Neural cell (in vitro differentiated cells): ENCODE results near the gene RAB3C. TPM values are rescaled to one million over a fixed set of nuclear protein-coding genes. Genes with fewer than 3 reads are reported as not detected.

Experiments
- H2AFZ ChIP-seq: fragments of 200-600, 300-800 bp; sonication (generic), shearing (Covaris generic); 2 replicates; pipeline ENCODE4 v1.6.0; 2014; ENCODE audit warnings: low read depth, mild to moderate bottlenecking, antibody characterized with exemption, low read length, moderate library complexity
- H3F3A ChIP-seq: fragments of 200-600 bp; shearing (Covaris generic); 2 replicates; pipeline ENCODE4 v1.6.1; 2016; ENCODE audit warnings: mild to moderate bottlenecking, moderate library complexity, mixed read lengths, antibody characterized with exemption, low read length; ENCODE audit not compliant: insufficient read depth, poor library complexity, severe bottlenecking
- H3K27ac ChIP-seq: fragments of 200-600, 300-800 bp; sonication (generic), shearing (Covaris generic); 2 replicates; pipeline ENCODE4 v1.5.1; 2014; ENCODE audit warnings: mild to moderate bottlenecking, low read length, moderate library complexity
- H3K27me3 ChIP-seq: fragments of 300-800, 200-600 bp; sonication (generic), shearing (Covaris generic); 2 replicates; pipeline ENCODE4 v1.6.0; 2014; ENCODE audit warnings: mild to moderate bottlenecking, low read depth, low read length, moderate library complexity; ENCODE audit not compliant: insufficient read depth
- H3K36me3 ChIP-seq: fragments of 300-800, 200-600 bp; sonication (generic), shearing (Covaris generic); 2 replicates; pipeline ENCODE4 v1.5.1; 2014; ENCODE audit warnings: mild to moderate bottlenecking, antibody characterized with exemption, low read length, moderate library complexity; ENCODE audit not compliant: insufficient read depth
- H3K4me2 ChIP-seq: fragments of 300-800, 200-600 bp; sonication (generic), shearing (Covaris generic); 2 replicates; pipeline ENCODE4 v1.6.0; 2014; ENCODE audit warnings: mild to moderate bottlenecking, low read length
- H3K4me3 ChIP-seq: fragments of 300-800, 200-600 bp; sonication (generic), shearing (Covaris generic); 2 replicates; pipeline ENCODE4 v1.5.1; 2014; ENCODE audit warnings: mild to moderate bottlenecking, low read length, moderate library complexity
- H3K79me2 ChIP-seq: fragments of 200-600 bp; shearing (Covaris generic); replicated peaks from 2 replicates; pipeline ENCODE4 v1.6.0; 2014; ENCODE audit warnings: mild to moderate bottlenecking, low read length, moderate library complexity; ENCODE audit not compliant: insufficient read depth
- H3K9ac ChIP-seq: fragments of 300-800, 200-600 bp; sonication (generic), shearing (Covaris generic); 2 replicates; pipeline ENCODE4 v1.6.1; 2016; ENCODE audit warnings: mild to moderate bottlenecking, low read length, mixed read lengths
- H3K9me2 ChIP-seq: fragments of 200-600 bp; shearing (Covaris generic); 2 replicates; pipeline ENCODE4 v1.6.1; 2016; ENCODE audit warnings: mild to moderate bottlenecking, low read length, mixed read lengths; ENCODE audit not compliant: insufficient read depth
- H3K9me3 ChIP-seq: fragments of 200-600, 300-800 bp; sonication (generic), shearing (Covaris generic); 2 replicates; pipeline ENCODE4 v1.6.1; 2016; ENCODE audit warnings: mild to moderate bottlenecking, mixed run types, low read length, moderate library complexity, mixed read lengths
- H4K20me1 ChIP-seq: fragments of 200-600 bp; shearing (Covaris generic); 2 replicates; pipeline ENCODE4 v1.6.1; 2016; ENCODE audit warnings: mild to moderate bottlenecking, mixed run types; ENCODE audit not compliant: insufficient read depth
- EP300 ChIP-seq: fragments of 450-650 bp; conservative IDR thresholded peaks from 2 replicates; pipeline ENCODE4 v1.6.1; 2014; ENCODE audit warnings: antibody characterized with exemption, mild to moderate bottlenecking, moderate library complexity; ENCODE audit not compliant: poor library complexity, severe bottlenecking
- EZH2 ChIP-seq: fragments of 200-600, 300-800 bp; shearing (Covaris generic), sonication (generic); IDR thresholded peaks from 2 replicates; pipeline ENCODE4 v1.6.1; 2014; ENCODE audit warnings: antibody characterized with exemption, low read length, borderline replicate concordance, mild to moderate bottlenecking; ENCODE audit not compliant: insufficient read depth, poor library complexity, severe bottlenecking
- MXI1 ChIP-seq: fragments of 450-650 bp; conservative IDR thresholded peaks from 2 replicates; pipeline ENCODE4 v1.6.1; 2014; ENCODE audit warnings: antibody characterized with exemption, mild to moderate bottlenecking; ENCODE audit not compliant: poor library complexity, severe bottlenecking
- POLR2AphosphoS5 ChIP-seq: IDR thresholded peaks from 2 replicates; pipeline ENCODE4 v1.6.1; 2012
- RAD21 ChIP-seq: fragments of 450-650 bp; conservative IDR thresholded peaks from 2 replicates; pipeline ENCODE4 v1.6.1; 2014; ENCODE audit warnings: antibody characterized with exemption, mild to moderate bottlenecking, moderate library complexity
- SMC3 ChIP-seq: fragments of 450-650 bp; conservative IDR thresholded peaks from 2 replicates; pipeline ENCODE4 v1.6.1; 2014; ENCODE audit warnings: antibody characterized with exemption, mild to moderate bottlenecking, moderate library complexity; ENCODE audit not compliant: poor library complexity
- TAF1 ChIP-seq: IDR thresholded peaks from 2 replicates; pipeline ENCODE4 v1.6.1; 2012; ENCODE audit warnings: low read depth
- polyA plus RNA-seq: library from polyadenylated mRNA; depleted of rRNA; stranded (reverse); fragments of >200 nt; gene quantifications from 2 replicates; pipeline ENCODE4 v1.2.3, GENCODE V29; 2014
- TF ChIP-seq, protein P1 (sequence below): fragments of 450-650 bp; IDR thresholded peaks from 2 replicates; pipeline ENCODE4 v1.5.1; 2014; ENCODE audit warnings: antibody characterized with exemption, mild to moderate bottlenecking, moderate library complexity; ENCODE audit not compliant: poor library complexity, severe bottlenecking
- TF ChIP-seq, protein P2 (sequence below): IDR thresholded peaks from 2 replicates; pipeline ENCODE4 v1.6.1; 2012; ENCODE audit warnings: borderline replicate concordance

The RAB3C gene
- polyA plus RNA-seq, 1 donor from 2014 or later = 94.3 TPM

DNA sequence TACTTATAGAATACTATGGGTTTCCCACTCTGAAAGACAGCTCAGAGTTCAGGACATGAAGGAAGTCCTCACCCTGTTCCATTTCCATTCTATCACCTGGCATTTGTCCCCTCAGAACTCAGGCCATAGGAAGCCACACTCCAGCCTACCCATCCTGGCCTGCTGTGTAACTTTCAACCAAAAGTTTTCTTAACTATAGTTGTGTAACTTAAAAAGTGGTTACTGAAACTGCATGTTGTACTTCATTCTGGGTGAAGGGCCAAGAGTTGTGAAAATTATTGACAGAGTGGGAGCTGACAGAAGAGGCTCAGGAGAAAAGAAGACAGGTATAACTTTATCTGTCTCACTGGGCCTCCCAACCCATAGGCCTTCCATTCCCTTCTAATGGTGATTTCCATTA is 212.5 kb downstream of the RAB3C start:
- H3K4me2 ChIP-seq = no peak overlapping the region
- H3K9me3 ChIP-seq = no peaks in the 10 kb centered on the region
- no peaks in the 10 kb centered on the region for H4K20me1 ChIP-seq
- H3K4me3 ChIP-seq = no peak overlapping the region
- H3K9ac ChIP-seq = no peak overlapping the region
- no peaks in the 10 kb centered on the region for H3K79me2 ChIP-seq
- H2AFZ ChIP-seq = no peak overlapping the region
- TF ChIP-seq, protein P1, sequence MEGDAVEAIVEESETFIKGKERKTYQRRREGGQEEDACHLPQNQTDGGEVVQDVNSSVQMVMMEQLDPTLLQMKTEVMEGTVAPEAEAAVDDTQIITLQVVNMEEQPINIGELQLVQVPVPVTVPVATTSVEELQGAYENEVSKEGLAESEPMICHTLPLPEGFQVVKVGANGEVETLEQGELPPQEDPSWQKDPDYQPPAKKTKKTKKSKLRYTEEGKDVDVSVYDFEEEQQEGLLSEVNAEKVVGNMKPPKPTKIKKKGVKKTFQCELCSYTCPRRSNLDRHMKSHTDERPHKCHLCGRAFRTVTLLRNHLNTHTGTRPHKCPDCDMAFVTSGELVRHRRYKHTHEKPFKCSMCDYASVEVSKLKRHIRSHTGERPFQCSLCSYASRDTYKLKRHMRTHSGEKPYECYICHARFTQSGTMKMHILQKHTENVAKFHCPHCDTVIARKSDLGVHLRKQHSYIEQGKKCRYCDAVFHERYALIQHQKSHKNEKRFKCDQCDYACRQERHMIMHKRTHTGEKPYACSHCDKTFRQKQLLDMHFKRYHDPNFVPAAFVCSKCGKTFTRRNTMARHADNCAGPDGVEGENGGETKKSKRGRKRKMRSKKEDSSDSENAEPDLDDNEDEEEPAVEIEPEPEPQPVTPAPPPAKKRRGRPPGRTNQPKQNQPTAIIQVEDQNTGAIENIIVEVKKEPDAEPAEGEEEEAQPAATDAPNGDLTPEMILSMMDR = no peak
- TF ChIP-seq POLR2AphosphoS5 = no peak
- TF ChIP-seq, protein P2, sequence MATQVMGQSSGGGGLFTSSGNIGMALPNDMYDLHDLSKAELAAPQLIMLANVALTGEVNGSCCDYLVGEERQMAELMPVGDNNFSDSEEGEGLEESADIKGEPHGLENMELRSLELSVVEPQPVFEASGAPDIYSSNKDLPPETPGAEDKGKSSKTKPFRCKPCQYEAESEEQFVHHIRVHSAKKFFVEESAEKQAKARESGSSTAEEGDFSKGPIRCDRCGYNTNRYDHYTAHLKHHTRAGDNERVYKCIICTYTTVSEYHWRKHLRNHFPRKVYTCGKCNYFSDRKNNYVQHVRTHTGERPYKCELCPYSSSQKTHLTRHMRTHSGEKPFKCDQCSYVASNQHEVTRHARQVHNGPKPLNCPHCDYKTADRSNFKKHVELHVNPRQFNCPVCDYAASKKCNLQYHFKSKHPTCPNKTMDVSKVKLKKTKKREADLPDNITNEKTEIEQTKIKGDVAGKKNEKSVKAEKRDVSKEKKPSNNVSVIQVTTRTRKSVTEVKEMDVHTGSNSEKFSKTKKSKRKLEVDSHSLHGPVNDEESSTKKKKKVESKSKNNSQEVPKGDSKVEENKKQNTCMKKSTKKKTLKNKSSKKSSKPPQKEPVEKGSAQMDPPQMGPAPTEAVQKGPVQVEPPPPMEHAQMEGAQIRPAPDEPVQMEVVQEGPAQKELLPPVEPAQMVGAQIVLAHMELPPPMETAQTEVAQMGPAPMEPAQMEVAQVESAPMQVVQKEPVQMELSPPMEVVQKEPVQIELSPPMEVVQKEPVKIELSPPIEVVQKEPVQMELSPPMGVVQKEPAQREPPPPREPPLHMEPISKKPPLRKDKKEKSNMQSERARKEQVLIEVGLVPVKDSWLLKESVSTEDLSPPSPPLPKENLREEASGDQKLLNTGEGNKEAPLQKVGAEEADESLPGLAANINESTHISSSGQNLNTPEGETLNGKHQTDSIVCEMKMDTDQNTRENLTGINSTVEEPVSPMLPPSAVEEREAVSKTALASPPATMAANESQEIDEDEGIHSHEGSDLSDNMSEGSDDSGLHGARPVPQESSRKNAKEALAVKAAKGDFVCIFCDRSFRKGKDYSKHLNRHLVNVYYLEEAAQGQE = no peak
- TF ChIP-seq SMC3 = no peak
- TF ChIP-seq RAD21 = no peak
- TF ChIP-seq TAF1 = no peak
- TF ChIP-seq MXI1 = no peak
- TF ChIP-seq EP300 = no peak
- no peak for TF ChIP-seq EZH2
- no peaks in the 10 kb centered on the region for H3K27me3 ChIP-seq
- H3K9me2 ChIP-seq = no peaks in the 10 kb centered on the region
- H3K36me3 ChIP-seq = no peaks in the 10 kb centered on the region
- H3F3A ChIP-seq = no peaks in the 10 kb centered on the region
- H3K27ac ChIP-seq = no peak overlapping the region

DNA sequence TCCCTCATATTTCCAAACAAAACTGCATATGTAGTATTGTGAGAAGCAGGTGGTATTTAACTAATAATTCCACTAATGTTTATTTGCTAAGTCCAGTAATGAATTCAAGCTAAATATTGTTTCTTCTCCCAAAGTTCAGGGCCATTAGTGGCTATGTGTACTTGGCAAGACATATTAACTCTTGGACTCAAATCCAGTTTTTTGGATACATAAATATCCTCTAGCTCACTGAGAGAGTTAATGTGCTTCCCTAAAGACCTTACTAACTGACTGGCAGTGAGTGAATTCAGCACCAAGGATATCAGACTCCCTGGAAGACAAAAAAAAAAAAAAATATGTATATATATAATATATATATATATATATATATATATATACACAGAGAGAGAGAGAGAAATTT is 214.1 kb downstream of the RAB3C start:
- no peak overlapping the region for H2AFZ ChIP-seq
- no peak overlapping the region for H3K9ac ChIP-seq
- H3K36me3 ChIP-seq = no peaks in the 10 kb centered on the region
- H3K27ac ChIP-seq = no peak overlapping the region
- no peaks in the 10 kb centered on the region for H3F3A ChIP-seq
- H3K9me2 ChIP-seq = no peaks in the 10 kb centered on the region
- H3K79me2 ChIP-seq = no peaks in the 10 kb centered on the region
- H4K20me1 ChIP-seq = no peaks in the 10 kb centered on the region
- no peak overlapping the region for H3K4me3 ChIP-seq
- no peaks in the 10 kb centered on the region for H3K27me3 ChIP-seq
- H3K4me2 ChIP-seq = no peak overlapping the region
- H3K9me3 ChIP-seq = no peaks in the 10 kb centered on the region
- TF ChIP-seq, protein P1 = no peak
- TF ChIP-seq EP300 (no peak), POLR2AphosphoS5 (no peak), SMC3 (no peak), RAD21 (no peak), EZH2 (no peak), TAF1 (no peak), MXI1 (no peak)
- TF ChIP-seq, protein P2 = no peak
